ENCODE results near the gene DCTN4.
"Not testable (repeated sequence)": the region's sequence is repeated elsewhere in the genome, so short reads cannot be mapped to it uniquely, and the experiment has no call there.

DCTN4 gene

DNA sequence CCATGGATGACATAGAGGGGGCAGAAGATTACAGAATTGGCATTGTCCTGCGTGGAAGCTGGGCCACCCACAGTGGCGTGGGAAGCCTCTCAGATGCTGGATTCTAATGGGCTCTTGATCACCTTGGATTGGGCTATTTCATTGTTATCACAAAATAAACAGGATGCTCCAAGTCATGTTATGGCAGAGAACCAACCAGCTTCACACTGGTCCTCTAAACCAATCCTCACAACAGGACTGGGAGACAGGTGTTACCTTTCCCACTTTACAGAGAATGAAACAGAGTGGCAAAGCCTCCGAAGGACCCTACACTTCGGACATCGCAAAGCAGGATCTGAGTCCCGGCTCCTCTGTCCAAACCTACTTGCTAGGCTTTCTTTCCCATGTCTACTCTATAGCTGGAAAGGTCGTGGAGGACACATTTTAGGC is 19.3 kb upstream of the DCTN4 start:
- no peak for DNase-seq

DNA sequence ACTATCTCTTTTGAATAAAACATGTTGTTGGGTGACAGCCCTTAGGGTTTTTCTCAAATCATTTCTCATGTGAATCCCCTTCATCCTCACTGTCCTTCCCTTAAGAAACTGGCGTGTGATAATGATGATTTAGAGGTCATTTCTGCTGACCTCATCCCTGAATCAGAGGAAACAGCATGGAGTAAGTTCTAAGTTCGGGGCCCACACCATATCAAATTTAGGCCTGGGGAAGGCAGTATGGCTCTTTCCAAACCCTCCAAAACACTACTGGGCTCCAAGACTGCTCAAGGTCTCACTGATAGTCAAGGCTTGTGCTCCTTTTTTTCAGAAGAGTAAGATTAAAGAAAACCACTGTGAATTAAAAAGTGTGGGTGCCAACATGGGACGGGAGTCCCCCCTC is 18.9 kb upstream of the DCTN4 start:
- no peak for DNase-seq

DNA sequence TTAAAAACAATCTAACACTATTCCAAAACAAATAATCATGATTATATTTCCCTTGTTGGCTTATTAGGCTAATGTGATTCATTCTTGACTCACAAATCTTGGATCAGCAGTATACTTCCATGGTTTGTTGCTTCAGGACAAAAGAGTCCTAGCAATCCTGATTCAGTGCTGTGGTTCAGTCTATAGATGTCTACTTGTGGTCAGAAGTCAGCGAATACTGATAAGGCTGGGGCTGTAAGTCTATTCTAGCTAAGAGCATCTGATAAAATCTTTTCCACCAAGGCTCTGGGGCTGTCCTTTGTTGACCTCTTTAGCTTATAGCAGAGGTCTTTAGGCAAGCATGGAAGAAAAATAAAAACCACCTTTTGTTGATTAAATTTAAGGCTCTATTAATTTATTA is 15.3 kb upstream of the DCTN4 start:
- no peak for DNase-seq

DNA sequence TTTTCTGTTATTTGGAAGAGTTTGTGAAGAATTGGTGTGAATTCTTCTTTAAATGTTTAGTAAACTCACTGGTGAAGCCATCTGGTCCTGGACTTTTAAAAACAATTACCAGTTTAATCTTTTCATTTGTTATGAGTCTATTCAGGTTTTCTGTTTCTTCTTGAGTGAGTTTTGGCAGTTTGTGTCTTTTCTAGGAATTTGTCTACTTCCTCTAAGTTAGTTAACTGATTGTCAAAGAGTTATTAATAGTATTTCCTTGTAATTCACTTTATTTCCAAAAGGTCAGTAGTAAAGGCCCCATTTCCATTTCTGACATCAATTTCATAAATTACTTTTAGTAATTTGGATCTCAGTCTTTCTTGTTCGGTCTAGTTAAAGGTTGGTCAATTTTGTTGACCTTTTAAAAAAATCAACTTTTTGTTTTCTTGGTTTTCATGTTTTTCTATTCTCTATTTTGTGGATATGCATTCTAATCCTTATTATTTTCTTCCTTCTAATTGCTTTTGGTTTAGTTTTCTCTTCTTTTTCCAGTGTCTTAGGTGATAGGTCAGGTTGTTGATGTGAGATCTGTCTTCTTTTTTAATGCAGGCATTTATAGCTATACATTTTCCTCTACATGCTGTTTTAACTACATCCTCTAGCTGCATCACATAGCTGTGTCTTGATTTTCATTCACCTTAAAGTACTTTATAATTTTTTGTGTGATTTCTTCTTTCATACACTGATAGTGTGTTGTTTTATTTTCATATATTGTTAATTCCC is 12.4 kb upstream of the DCTN4 start:
- DNase-seq = no peak

DNA sequence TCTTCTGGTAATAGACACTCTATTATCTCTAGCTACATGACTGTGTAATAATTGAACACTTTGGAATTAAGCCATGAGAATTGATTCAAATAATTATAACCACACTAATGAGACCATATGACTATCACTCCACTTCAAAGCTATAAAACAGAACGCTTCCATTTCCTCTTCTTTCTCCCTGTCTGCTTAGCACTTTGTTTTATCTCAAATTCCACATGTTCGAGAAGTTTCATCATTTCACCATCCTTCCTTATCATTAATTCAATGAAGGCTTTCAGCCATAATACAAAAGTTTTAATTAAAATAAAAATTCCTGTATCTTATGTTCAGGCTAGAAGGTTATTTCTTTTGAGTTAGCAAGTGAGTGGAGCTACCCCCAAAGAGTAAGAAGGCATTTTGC is 7.4 kb upstream of the DCTN4 start:
- DNase-seq = no peak

DNA sequence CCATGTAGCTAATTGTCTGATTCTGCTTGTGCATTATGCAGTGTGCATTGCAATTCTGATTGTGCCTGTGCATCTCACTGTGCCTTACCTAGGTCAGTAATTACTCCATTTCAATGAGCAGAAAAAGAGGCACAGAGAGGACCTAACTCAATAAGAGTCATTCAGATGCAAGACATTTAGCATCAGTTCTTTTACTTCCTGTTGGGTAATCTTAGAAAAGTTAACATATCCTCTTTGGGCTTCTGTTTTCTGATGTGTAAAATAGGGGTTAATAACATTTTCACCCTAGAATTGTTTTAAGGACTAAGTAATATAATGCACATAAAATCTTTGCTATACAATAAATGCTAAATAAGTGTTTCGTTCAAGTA is 7.0 kb upstream of the DCTN4 start:
- no peak for DNase-seq

DNA sequence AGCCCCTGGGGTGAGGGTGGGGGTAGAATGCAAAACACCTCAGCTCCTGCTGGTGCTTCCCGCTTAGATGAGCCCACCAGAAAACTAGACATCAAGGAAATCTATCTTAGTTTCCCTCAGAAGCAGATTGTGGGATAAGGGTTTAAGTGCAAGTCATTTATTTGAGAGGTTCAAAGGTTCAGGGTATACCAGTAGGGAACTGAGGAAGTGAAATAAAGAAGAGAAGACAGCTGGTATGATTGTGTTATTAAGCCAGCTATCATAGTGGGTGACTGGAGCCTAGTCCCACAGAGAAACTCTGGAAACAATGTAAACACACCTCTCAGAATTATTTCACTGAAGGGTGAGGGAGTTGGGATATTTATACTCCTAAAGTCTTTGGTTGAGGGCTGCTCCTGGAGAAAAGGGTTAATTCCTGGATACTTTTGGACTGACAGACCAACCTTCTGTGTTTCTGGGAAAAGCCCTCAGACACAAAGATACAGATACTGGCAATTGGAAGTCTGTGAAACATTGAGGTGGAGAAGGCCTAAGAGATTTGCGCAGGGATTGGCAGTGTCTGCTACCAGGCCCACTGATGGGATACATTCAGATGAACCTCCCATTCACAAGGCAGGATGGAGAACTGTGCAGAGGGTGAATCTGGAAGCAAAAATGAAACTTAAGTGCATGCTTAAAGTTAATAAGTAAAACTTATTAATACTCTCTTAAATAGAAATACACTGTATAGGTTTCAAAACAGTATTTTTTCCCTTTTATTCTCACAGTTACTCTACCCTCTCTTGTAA is 6.4 kb upstream of the DCTN4 start:
- no peak for DNase-seq

DNA sequence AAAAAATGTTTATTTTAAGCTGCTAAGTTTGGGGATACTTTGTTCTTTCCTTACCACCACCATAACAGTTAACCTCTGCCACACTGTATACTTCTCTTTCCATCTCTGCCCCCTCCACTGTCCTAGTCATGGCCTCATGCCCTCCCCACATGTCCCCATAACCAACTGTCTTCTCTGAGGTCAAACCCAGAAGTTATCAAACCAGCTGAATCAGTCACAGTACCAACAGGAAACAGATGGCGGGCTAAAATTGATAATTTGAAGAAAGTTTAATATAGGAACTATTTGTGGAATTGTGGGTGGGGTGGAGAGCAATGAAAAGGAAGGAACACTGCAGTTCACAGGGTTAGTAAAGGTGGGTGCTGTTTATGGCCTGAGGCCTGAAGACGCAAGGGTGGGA is 5.7 kb upstream of the DCTN4 start:
- no peak for DNase-seq

DNA sequence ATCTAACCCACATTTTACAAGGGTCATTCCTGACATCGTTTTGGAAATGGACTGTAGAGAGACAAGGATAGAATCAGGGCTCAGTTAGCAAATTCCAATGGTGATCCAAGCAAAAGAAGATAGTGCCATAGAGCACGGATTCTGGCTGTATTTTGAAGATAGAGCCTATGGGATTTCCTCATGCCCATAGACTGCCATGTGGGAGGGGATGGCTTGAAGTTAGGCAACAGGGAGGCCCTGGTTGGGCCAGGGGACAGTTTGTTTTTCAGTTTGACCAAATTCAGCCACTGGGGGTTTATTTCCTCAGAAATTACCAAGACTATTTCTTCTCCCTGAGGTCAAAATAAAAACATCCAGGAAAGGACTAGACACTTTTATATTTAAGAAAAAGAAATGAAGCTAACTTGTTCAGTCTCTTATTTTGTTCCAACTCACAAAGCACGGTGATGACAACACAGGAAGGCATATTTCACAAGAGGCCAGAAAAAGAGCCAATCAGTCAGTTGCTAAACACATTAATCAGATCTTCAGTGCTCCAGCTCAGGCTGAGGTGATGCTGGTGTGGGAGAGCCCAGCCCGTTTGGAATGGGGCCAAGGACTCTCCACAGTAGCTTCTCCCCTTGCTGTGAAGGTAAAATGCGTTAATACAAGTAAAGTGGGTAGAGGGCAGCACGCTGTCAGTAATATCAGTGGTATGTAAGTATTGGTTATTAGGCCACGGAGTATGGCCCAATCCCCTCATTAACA is 4.4 kb upstream of the DCTN4 start:
- DNase-seq = no peak

DNA sequence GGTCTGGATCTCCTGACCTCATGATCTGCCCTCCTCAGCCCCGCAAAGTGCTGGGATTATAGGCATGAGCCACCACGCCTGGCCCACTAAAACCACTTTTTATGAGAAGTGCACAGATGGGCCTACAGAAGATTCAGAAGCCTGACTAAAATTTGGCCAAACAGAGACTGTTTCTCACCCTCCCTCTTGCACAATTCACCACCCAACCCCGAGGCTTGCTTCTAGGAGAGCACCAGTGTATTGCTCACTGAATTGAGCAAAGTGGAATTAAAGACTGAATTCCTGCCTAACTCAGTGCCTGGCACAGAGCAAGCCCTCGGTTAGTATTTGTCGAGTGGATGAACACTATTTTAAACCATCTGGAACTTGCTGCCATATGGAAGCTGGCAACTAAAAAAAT is 3.4 kb upstream of the DCTN4 start:
- DNase-seq = no peak

DNA sequence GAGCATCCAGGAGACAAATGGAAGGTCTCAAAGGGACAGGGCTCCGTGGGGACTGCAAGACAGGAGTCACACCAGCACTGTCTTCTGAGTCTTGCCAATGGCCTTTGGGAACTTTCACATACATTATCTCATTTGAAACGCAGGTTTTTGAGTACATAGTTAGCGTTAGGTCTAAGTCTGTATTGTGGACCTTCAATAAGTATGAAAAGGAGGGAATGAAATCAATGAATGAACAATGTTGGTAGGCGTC is 442 bp upstream of the DCTN4 start:
- no peak for DNase-seq

DNA sequence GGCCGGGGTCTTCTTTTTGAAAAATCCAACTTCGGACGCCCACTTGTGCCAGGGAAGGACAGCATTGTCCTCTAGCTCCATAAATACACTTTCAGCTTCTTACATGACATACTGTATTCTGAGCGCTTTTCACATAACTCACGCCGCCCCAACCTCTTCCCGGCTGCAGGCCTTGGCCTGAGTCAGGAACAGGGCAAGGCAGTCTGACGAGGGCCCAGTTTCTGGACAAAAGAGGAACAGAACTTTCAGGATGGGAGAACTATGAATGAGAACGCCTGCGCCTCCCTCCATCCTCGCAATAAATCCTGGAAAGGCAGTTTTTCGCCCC is 650 bp downstream of the DCTN4 start:
- DNase-seq = no peak

DNA sequence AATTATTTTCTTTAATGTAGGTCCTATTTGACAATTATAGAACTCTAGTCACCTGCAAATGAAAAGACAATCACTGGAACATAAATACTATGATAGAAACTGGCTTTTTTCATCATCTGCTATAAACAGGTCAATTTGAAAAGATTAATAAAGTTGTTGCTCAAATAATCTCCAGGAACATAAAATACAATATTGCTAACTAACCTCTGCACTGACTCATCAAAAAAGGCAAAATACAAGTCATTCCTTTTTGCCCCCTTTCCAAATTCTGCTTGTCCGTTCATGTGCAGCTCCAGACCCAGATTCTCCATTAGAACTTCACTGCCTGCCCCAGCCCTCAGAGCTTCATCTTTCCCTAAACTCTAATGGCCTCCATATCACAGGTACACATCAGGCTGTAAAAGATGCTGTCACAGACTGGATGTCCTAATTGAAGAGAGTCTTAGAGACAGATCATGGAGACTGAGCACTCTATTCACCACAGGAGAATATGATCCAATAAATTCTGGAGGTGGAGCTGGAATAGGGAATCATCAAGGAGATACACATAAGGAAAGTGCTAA is 1.6 kb downstream of the DCTN4 start:
- no peak for DNase-seq

DNA sequence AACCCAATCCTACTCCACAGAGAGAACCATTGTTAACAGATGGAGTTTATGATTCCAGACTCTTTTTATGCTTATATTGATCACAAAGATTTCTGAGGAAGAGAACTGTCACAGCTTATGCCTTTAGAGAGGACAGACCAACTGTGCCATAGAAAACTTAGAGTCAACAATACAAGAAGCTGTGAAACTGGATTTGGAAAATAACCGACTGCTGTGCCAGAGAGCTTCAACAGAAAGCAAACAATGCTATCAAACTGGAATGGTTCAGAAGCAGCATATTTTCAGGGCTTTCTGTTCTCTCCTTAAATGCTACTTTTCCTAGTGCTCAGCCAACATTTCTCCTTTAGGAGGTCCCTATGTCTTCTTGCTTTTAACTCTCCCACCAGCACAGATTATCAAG is 5.0 kb downstream of the DCTN4 start:
- DNase-seq = no peak

DNA sequence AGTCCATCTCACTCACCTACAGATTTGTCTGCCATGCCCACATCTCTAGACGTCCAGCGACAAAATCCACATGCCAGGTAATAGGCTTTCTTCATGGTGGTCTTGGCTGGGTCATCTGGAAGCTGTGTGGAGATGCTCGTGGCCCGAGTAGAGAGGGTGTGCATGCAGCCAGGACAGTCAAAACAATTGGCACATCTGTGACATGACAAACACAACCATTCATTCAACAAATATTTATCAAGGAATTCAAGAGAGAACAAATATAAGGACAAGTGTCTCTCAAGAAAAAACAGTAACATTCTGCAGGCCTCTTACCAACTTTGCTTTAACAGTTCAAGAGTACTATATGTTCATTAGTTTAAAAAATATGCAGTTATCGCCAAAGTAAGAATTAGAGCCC is 5.4 kb downstream of the DCTN4 start:
- DNase-seq = no peak

DNA sequence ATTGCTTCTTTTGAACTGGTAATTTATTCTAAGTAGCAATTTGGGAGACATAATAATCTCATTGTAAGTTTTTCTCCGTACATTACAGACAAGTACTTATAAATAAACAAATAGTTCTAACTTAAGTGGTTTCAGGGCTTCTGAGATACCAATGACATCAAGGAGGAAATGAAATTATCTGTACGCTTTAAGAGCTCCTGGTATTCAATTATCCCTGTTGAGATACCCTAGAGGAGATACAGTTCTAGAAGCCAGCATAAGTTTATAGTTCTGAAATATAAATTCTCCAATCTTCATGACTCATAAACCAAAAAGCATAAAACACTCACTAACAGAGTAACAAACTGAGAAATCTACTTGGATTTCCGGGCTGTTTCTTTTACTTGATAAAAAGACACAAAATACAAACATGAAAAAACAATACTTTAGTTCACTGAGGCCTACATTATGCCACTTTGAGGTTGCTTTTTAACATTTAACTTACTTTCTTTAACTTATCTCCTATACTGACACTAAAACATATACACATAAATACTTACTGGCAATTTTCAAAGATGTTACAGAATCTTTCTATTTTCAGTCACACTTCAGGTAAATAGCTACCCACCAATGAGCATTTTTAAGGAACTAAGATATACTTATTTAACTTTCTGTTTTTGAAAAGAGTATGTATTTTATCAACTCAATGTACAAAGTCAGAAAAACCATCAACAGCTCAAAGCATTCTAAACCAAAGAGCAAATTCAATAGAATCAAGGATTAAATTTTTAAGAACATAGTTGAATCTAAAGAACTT is 7.5 kb downstream of the DCTN4 start:
- no peak for DNase-seq

DNA sequence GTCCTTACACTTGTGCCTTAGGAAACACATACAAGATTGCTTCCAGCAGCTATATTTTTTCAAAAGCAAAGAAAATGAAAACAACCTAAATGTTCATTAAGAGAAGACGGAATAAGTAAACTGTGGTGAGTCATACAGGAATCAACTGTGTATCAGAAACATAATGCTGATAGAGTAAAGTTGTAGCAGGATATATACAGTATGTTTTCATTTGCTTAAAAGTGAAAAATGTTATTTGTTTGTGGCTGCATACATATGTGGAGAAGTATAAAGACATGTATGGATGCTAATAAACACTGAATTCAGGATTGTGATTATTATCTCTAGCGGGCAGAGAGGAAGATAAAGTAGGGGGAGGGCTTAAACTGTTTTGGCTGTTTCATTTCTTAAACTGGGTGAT is 8.3 kb downstream of the DCTN4 start:
- no peak for DNase-seq

DNA sequence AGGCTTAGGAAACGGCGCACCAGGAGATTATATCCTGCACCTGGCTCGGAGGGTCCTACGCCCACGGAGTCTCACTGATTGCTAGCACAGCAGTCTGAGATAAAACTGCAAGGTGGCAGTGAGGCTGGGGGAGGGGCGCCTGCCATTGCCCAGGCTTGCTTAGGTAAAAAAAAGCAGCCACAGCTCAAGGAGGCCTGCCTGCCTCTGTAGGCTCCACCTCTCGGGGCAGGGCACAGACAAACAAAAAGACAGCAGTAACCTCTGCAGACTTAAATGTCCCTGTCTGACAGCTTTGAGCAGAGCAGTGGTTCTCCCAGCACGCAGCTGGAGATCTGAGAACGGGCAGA is 15.7 kb downstream of the DCTN4 start:
- not testable (repeated sequence) for DNase-seq

DNA sequence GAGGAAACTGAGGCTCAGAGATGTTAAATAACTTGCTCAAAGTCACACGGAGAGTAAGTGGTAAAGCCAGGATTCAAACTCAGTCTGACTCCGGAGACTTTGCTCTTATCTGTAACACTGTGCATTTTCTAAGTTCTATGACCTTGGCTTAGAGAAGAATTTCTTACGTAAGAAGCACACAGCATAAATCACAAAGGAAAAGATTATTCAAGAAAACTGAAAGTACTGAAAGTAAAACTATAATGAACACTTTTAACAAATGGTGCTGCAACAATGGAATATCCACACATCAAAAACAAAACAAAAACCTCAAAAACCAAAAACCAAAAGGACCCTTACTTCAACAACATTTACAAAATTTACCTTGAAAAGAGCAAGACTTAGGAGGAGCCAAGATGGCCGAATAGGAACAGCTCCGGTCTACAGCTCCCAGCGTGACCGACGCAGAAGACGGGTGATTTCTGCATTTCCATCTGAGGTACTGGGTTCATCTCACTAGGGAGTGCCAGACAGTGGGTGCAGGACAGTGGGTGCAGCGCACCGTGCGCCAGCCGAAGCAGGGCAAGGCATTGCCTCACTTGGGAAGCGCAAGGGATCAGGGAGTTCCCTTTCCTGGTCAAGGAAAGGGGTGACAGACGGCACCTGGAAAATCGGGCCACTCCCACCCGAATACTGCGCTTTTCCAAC is 16.2 kb downstream of the DCTN4 start:
- not testable (repeated sequence) for DNase-seq

DNA sequence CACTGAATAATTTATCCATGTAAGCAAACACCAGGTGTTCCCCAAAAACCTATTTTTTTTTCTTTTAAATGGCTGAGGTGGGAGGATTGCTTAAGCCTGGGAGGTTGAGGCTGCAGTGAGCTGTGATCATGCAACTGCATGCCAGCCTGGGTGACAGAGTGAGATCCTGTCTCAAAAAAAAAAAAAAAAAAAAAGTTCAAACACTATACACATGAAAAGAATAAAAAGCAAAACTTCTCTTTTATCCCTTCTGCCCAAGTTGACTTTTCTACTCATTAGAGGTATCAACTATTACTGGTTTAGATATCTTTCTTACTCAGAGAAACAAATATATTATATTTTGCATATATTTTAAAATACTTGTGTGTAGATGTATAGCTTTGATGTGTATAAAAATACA is 17.8 kb downstream of the DCTN4 start:
- no peak for DNase-seq

DNA sequence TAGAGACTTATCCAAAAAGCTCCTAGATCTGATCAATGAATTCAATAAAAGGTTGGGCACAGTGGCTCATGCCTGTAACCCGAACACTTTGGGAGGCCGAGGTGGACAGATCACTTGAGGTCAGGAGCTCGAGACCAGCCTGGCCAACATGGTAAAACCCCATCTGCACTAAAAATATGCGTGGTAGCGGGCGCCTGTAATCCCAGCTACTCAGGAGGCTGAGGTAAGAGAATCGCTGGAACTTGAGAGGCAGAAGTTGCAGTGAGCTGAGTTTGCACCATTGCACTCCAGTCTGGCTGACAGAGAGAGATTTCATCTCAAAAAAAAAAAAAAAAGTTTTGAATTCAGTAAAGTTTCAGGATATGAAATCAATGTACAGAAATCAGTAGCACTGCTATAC is 20.0 kb downstream of the DCTN4 start:
- DNase-seq = no peak

DNA sequence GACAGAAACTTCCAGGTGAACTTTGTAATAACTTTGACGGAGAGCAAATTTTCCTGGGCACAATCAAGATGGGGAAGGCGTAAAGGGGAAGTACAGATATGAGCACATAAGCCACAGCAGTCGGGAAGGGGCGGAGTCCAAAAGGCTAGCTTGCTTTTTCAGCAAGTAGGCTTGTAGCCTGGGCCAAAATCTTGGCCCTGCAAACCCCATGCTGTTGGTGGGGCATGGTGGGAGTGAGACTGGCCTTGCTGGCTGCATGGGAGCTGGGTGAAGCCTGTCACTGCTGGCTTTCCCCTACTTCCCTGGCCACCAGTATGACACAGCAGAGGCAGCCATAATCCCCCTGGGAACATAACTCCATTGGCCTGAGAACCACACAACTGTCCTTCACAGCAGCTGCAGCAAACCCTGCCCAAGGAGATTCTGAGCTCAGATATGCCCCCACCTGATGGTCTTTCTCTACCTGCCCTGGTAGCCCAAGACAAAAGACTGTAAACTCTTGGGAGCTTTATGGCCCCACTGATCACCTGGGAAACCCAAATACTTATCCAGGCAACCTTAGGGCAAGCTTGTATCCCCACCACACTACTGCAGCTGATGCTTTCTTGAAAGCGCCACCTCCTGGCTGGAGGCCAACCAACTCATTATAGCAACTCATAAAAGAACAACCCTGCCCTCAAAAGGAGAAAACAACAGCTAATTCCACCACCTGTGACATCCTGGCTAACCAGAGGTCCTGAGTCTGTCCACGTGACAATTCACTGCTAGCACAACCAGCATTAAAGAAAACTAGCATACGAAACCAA is 24.0 kb downstream of the DCTN4 start:
- no peak for DNase-seq

All from activated CD8-positive, alpha-beta memory T cell treated with anti-CD3 and anti-CD28 coated beads, Interleukin-2, amount 50 U/mL, for 48 hours (primary cell).